AG04450 (cell line): ENCODE results near the gene GOLGA6A. TPM values are rescaled to one million over a fixed set of nuclear protein-coding genes. Genes with fewer than 3 reads are reported as not detected.
"Not testable (repeated sequence)": the region's sequence is repeated elsewhere in the genome, so short reads cannot be mapped to it uniquely, and the experiment has no call there.

Experiments
- CTCF ChIA-PET: fragments of 300-600, 350-600 bp; formaldehyde crosslinking; extraction: SDS; loops from one replicate; lab custom pipeline; 2022; ENCODE audit warnings: antibody characterized with exemption, inconsistent platforms; lab: Charles Lee
- POLR2A ChIA-PET: fragments of 350-600 bp; formaldehyde crosslinking; extraction: SDS; loops from one replicate; lab custom pipeline; 2021; ENCODE audit warnings: antibody characterized with exemption, inconsistent platforms; lab: Yijun Ruan, JAX
- DNase-seq: peaks from one replicate; pipeline ENCODE4 v3.0.0-alpha.2; 2011; ENCODE audit warnings: low read depth, low spot score
- H3K27ac ChIP-seq: one replicate; pipeline ENCODE4 v1.5.1; 2012; ENCODE audit warnings: low read depth, low read length, control low read depth
- H3K27me3 ChIP-seq: one replicate; pipeline ENCODE4 v1.6.0; 2012; ENCODE audit warnings: low read length; ENCODE audit not compliant: control insufficient read depth, insufficient read depth
- H3K4me3 ChIP-seq: 2 replicates; pipeline ENCODE4 v1.5.1; 2011; ENCODE audit warnings: mild to moderate bottlenecking, low read depth, low read length, control low read depth
- H3K9me3 ChIP-seq: 2 replicates; pipeline ENCODE4 v1.5.1; 2012; ENCODE audit warnings: low read length; ENCODE audit not compliant: control insufficient read depth, insufficient read depth
- CTCF ChIP-seq: IDR thresholded peaks from 2 replicates; pipeline ENCODE4 v1.5.1; 2011; ENCODE audit warnings: low read depth, low read length, control low read depth, inconsistent platforms
- polyA plus RNA-seq: library from polyadenylated mRNA; depleted of rRNA; stranded (reverse); fragments of >200 nt; gene quantifications from 2 replicates; pipeline ENCODE4 v1.2.3, GENCODE V29; 2011

The GOLGA6A gene
- polyA plus RNA-seq, 1 experiment = not detected

GRCh38 chr15:74053517-74053916, 28.8 kb downstream of the GOLGA6A start:
- H3K9me3 ChIP-seq = no peaks in the 10 kb centered on the region
- H3K27ac ChIP-seq = no peak overlapping the region
- ChIA-PET CTCF (interaction anchor here (0.6 to 8.2 kb wide), 25 partner anchors 10 to 769 kb away, joined by 3 to 101 read pairs (median 4); partner anchors contain the start of gene PML), POLR2A (no interaction called here)
- H3K27me3 ChIP-seq = peaks cover 6% of the 10 kb centered on the region
- no peak overlapping the region for H3K4me3 ChIP-seq
- TF ChIP-seq CTCF = no peak
- DNase-seq = no peak

GRCh38 chr15:74052271-74053260, 29.8 kb downstream of the GOLGA6A start:
- CTCF ChIA-PET = interaction anchor here (0.6 to 8.2 kb wide), 20 partner anchors 11 to 310 kb away, joined by 3 to 101 read pairs (median 4); partner anchors contain the start of gene PML
- POLR2A ChIA-PET = interaction anchor here (2.5 kb wide), 1 partner anchor 12 kb away, joined by 15 read pairs; no protein-coding TSS in a partner anchor
- not testable (repeated sequence) for DNase-seq, H3K9me3 ChIP-seq, H3K27me3 ChIP-seq, H3K4me3 ChIP-seq
- peak overlapping the region; percentile 75 for H3K27ac ChIP-seq

DNA sequence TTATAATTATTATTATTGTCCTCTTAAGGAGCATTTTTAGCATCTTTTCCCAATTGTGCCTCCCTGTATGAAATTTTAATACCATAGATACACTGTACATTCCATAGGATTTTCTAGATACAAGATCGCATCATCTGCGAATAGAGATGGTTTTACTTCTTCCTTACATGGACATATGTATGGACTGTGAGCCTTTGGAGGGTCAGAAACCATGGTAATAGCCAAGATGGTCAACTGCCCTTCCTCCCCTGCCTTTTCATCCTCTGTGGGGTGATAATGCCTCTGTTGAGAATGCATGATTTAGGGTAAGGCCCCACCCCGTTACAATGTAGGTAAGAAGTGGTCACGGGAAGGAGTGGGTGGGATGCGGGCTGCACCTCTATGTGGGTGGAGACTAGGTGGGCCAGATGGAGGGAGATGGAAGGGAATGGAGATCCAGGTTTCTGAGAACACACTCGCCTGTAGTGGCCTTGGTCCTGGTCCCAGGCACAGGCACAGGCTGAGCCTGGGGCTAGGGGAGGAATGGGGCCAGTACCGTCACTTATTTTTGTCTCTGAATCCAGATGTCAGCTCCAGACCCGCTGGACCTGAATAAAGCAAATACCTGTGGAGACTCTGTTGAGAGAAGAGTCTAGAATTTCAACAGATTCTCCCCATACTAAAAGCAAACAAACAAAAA, 31.7 kb downstream of the GOLGA6A start:
- peak overlapping the region; percentile 95 for H3K27ac ChIP-seq
- no peak for TF ChIP-seq CTCF
- CTCF ChIA-PET = interaction anchor here (0.7 to 8.2 kb wide), 4 partner anchors 12 to 79 kb away, joined by 3 to 101 read pairs (median 40); no protein-coding TSS in a partner anchor
- H3K9me3 ChIP-seq = no peaks in the 10 kb centered on the region
- H3K4me3 ChIP-seq = no peak overlapping the region
- DNase-seq = no peak
- POLR2A ChIA-PET = interaction anchor here (1.3 to 2.5 kb wide), 2 partner anchors 10 to 56 kb away, joined by 3 to 15 read pairs; partner anchors contain the start of gene PML
- H3K27me3 ChIP-seq = no peaks in the 10 kb centered on the region

DNA sequence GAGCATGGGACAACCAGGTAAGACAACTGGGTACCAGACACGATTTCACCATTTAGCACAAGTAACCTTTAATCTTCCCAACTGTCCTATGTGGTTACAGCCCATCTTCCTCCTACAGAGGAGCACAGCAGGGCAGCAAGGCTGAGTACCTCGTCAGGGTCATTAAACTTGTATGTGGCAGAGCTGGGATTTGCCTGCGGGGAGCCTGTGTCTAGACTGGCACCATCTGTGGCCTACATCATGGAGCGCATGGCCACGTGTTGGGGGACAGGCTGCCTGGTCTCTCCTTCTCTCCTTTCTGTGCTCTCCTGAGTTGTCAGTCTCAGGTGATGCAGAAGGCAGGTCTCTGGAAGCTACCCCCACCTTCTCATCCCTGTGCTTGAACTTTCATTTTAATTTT, 32.2 kb downstream of the GOLGA6A start:
- H3K9me3 ChIP-seq = no peaks in the 10 kb centered on the region
- DNase-seq = no peak
- H3K4me3 ChIP-seq = no peak overlapping the region
- H3K27me3 ChIP-seq = no peaks in the 10 kb centered on the region
- CTCF ChIA-PET = interaction anchor here (0.9 to 8.2 kb wide), 6 partner anchors 12 to 257 kb away, joined by 3 to 101 read pairs (median 6); no protein-coding TSS in a partner anchor
- POLR2A ChIA-PET = interaction anchor here (2.5 kb wide), 1 partner anchor 10 kb away, joined by 15 read pairs; no protein-coding TSS in a partner anchor
- peak overlapping the region; percentile 54 for H3K27ac ChIP-seq
- no peak for TF ChIP-seq CTCF

- Histone ChIP-seq H3K27me3 (no peaks in the 10 kb centered on the region), H3K4me3 (no peak overlapping the region), H3K27ac (no peak overlapping the region), H3K9me3 (no peaks in the 10 kb centered on the region; the same call in 1 of the 2 replicates)
- ChIA-PET CTCF (interaction anchor here (0.6 to 6.1 kb wide), 3 partner anchors 8 to 82 kb away, joined by 4 to 77 read pairs (median 9); no protein-coding TSS in a partner anchor), POLR2A (no interaction called here)
- no peak for TF ChIP-seq CTCF
- DNase-seq = no peak
These were observed 36.1 kb downstream of the GOLGA6A start for GRCh38 chr15:74046275-74046674.
